SJSA1 (cell line): ENCODE data around the gene ARMC5. TPM values are rescaled to one million over a fixed set of nuclear protein-coding genes. Genes with fewer than 3 reads are reported as not detected.
"Not testable (repeated sequence)": the region's sequence is repeated elsewhere in the genome, so short reads cannot be mapped to it uniquely, and the experiment has no call there.

Experiments
- DNase-seq, 2 experiments: peaks; one replicate each; pipeline ENCODE4 v3.0.0-alpha.2; 2015 to 2020; ENCODE audit warnings: low spot score in 2 of 2, low read depth in 1 of 2
- H3K27ac ChIP-seq: fragments of 250-450 bp; sonication (Bioruptor Pico); 2 replicates; pipeline ENCODE4 v1.5.1; 2020; ENCODE audit warnings: mild to moderate bottlenecking, moderate library complexity
- H3K27me3 ChIP-seq: fragments of 250-450 bp; sonication (Bioruptor Pico); replicated peaks from 2 replicates; pipeline ENCODE4 v1.5.1; 2020; ENCODE audit warnings: mild to moderate bottlenecking, moderate library complexity
- H3K36me3 ChIP-seq: fragments of 250-450 bp; sonication (Bioruptor Pico); 2 replicates; pipeline ENCODE4 v1.5.1; 2020; ENCODE audit warnings: mild to moderate bottlenecking
- H3K4me1 ChIP-seq: fragments of 250-450 bp; sonication (Bioruptor Pico); replicated peaks from 2 replicates; pipeline ENCODE4 v1.6.1; 2021; ENCODE audit warnings: mild to moderate bottlenecking
- H3K4me3 ChIP-seq: fragments of 250-450 bp; sonication (Bioruptor Pico); 2 replicates; pipeline ENCODE4 v1.5.1; 2020; ENCODE audit warnings: mild to moderate bottlenecking
- H3K9me3 ChIP-seq: fragments of 250-450 bp; sonication (Bioruptor Pico); replicated peaks from 2 replicates; pipeline ENCODE4 v1.5.1; 2020; ENCODE audit warnings: mild to moderate bottlenecking
- total RNA-seq: library from RNA; depleted of rRNA; stranded (reverse); fragments of >200 nt; shearing (Covaris generic); gene quantifications from 2 replicates; pipeline ENCODE4 v1.2.3, GENCODE V29; 2014; rRNA removed

Gene ARMC5
- total RNA-seq, result 9.8 and 11.6 TPM in 2 replicates

DNA sequence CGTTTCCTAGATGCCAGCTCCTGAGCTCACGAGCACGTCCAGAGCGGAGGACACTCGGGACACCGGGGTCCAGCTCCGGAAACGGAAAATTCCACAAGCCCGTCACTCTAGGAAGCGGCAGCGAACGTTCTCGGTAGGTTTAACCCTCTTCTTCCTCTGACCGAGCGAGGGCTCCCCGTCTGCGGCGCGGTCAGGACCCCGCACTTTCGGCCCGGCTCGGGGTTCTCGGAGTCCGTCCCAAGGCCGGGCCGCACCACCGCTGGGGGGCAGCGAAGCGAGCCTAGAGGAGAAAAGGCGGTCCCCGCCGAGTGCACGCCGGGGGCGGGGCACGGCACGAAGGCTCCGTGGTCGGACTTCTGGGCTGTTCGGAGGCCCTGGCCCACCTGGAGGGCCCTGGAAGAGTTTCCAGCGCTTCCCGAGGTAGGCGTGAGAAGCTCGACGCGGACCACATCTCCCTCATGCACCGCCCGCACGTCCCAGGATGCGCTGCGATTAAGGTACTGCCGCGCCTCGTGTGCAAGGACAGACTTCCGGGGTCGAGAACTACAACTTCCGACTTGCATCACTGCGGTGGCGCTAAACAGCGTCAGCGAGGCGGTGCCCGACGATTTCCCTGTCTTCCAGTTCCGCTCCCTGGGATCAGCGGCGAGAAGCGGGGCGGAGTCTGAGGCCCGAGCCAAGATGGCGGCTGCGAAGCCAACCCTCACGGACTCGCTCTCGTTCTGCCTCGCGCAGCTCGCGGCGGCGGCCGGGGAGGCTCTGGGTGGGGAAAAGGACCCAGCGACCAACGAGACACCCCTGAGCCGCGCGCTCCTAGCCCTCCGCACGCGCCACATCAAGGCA, at the start of gene ARMC5:
Gene ARMC5 (plus strand): TSS at position 658 of the 843 bp plus-strand sequence. CDS start 24 bp downstream, at position 682.
- no peaks in the 10 kb centered on the region for H3K27me3 ChIP-seq
- H3K27ac ChIP-seq, result peak within 1 kb of the TSS; percentile 100
- H3K4me3 ChIP-seq, result peak within 1 kb of the TSS; percentile 84
- no peaks in the 10 kb centered on the region for H3K9me3 ChIP-seq
- peaks cover 20% of the 10 kb centered on the region for H3K4me1 ChIP-seq
- DNase-seq, result peak; percentile 98 to 99
- H3K36me3 ChIP-seq, result peaks cover 23% of the 10 kb centered on the region

- Histone ChIP-seq H3K27ac (0 out of 2 replicates have a peak overlapping the region, but pooled peaks have one; percentile 20), H3K36me3 (no peaks in the 10 kb centered on the region), H3K4me1 (peaks cover 23% of the 10 kb centered on the region), H3K9me3 (no peaks in the 10 kb centered on the region), H3K4me3 (no peak overlapping the region), H3K27me3 (no peaks in the 10 kb centered on the region)
- DNase-seq, result no peak
Observed at GRCh38 chr16:31410082-31410481, 49.2 kb upstream of the ARMC5 start.

DNA sequence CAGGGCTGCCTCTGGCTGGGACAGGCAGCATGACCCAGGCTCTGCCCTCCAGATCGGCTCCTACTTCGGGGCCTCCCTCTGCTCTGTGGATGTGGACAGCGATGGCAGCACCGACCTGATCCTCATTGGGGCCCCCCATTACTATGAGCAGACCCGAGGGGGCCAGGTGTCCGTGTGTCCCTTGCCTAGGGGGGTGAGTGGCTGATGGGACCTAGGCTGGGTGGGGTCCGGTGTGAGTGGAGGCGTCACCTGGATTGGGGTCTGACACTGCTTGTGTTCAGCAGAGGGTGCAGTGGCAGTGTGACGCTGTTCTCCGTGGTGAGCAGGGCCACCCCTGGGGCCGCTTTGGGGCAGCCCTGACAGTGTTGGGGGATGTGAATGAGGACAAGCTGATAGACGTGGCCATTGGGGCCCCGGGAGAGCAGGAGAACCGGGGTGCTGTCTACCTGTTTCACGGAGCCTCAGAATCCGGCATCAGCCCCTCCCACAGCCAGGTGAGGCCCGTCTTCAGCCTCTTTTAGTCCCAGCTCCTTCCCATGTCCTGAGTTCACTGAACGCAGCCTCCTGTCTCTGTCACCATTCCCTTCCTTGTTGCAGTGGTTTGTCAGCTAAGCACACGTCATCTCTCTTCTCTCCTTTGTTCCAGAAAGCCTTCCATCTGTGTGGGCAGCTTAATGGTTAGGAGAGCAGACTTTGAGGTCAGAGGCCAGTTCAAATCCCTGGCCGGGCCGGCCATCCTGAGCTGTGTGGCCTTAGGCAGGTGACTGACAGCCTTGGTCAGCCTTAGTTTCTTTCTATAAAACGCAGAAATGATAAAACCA, 48.1 kb upstream of the ARMC5 start:
- peaks cover 23% of the 10 kb centered on the region for H3K4me1 ChIP-seq
- H3K9me3 ChIP-seq, result no peaks in the 10 kb centered on the region
- DNase-seq, result no peak
- H3K4me3 ChIP-seq, result no peak overlapping the region
- H3K36me3 ChIP-seq, result no peaks in the 10 kb centered on the region
- no peaks in the 10 kb centered on the region for H3K27me3 ChIP-seq
- H3K27ac ChIP-seq, result no peak overlapping the region

DNA sequence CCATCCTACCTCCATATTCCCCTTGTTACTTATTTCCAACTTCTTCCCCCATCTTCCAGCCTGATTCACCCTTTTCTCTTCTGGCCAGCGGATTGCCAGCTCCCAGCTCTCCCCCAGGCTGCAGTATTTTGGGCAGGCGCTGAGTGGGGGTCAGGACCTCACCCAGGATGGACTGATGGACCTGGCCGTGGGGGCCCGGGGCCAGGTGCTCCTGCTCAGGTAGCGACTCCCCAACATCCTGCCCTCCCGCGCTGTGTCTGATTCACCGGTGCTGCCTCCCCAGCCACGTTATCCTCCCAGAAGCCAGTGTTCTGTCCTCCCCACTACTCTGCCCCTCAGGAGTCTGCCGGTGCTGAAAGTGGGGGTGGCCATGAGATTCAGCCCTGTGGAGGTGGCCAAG, 46.6 kb upstream of the ARMC5 start:
- H3K4me1 ChIP-seq, result peaks cover 23% of the 10 kb centered on the region
- H3K9me3 ChIP-seq, result no peaks in the 10 kb centered on the region
- no peaks in the 10 kb centered on the region for H3K36me3 ChIP-seq
- no peak for DNase-seq
- H3K4me3 ChIP-seq, result no peak overlapping the region
- H3K27ac ChIP-seq, result no peak overlapping the region
- H3K27me3 ChIP-seq, result no peaks in the 10 kb centered on the region

- Histone ChIP-seq H3K4me1 (peaks cover 22% of the 10 kb centered on the region), H3K4me3 (no peak overlapping the region), H3K27ac (no peak overlapping the region), H3K9me3 (no peaks in the 10 kb centered on the region), H3K27me3 (no peaks in the 10 kb centered on the region), H3K36me3 (no peaks in the 10 kb centered on the region)
- no peak for DNase-seq
Observed at GRCh38 chr16:31413381-31413780, 45.9 kb upstream of the ARMC5 start.

GRCh38 chr16:31413943-31414342, 45.4 kb upstream of the ARMC5 start:
- Histone ChIP-seq H3K4me3 (no peak overlapping the region), H3K4me1 (peaks cover 16% of the 10 kb centered on the region), H3K9me3 (no peaks in the 10 kb centered on the region), H3K36me3 (no peaks in the 10 kb centered on the region), H3K27ac (no peak overlapping the region), H3K27me3 (no peaks in the 10 kb centered on the region)
- no peak for DNase-seq

- Histone ChIP-seq H3K36me3 (no peaks in the 10 kb centered on the region), H3K4me3 (no peak overlapping the region), H3K27ac (no peak overlapping the region), H3K9me3 (no peaks in the 10 kb centered on the region), H3K27me3 (no peaks in the 10 kb centered on the region), H3K4me1 (peaks cover 9% of the 10 kb centered on the region)
- DNase-seq, result no peak
Observed at GRCh38 chr16:31414706-31415105, 44.6 kb upstream of the ARMC5 start.

GRCh38 chr16:31416371-31416770, 42.9 kb upstream of the ARMC5 start:
- H3K27ac ChIP-seq, result no peak overlapping the region
- H3K9me3 ChIP-seq, result no peaks in the 10 kb centered on the region
- H3K4me3 ChIP-seq, result no peak overlapping the region
- no peaks in the 10 kb centered on the region for H3K36me3 ChIP-seq
- peaks cover 2% of the 10 kb centered on the region; the same call in 1 of the 2 replicates for H3K27me3 ChIP-seq
- H3K4me1 ChIP-seq, result peaks cover under 1% of the 10 kb centered on the region; the same call in 1 of the 2 replicates
- no peak for DNase-seq

GRCh38 chr16:31417036-31417435, 42.3 kb upstream of the ARMC5 start:
- not testable (repeated sequence) for H3K4me1 ChIP-seq, H3K36me3 ChIP-seq, H3K9me3 ChIP-seq, DNase-seq, H3K27me3 ChIP-seq, H3K4me3 ChIP-seq, H3K27ac ChIP-seq

GRCh38 chr16:31417916-31418315, 41.4 kb upstream of the ARMC5 start:
- no peak for DNase-seq
- H3K4me1 ChIP-seq, result no peaks in the 10 kb centered on the region
- H3K4me3 ChIP-seq, result no peak overlapping the region
- H3K27me3 ChIP-seq, result peaks cover 2% of the 10 kb centered on the region; the same call in 1 of the 2 replicates
- H3K36me3 ChIP-seq, result no peaks in the 10 kb centered on the region
- no peaks in the 10 kb centered on the region for H3K9me3 ChIP-seq
- no peak overlapping the region for H3K27ac ChIP-seq

DNA sequence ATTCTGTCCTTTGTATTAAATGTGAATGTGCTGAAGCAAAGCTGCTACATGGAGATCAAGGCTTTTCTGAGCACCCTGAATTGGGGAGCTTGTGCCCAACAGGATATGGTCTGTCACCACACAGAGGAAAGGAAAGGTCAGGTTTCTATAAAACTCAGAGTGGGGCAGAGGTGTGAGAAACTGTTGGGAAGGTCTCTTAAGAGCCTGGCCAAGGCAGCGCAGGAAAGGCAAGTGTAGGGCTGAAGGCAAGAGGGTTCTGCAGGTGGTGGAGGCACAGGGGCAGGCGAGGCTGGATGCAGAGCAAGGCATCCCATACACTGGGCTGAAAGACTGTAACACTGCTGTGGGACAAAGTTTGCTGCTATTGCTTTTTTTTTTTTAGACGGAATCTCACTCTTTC, 39.3 kb upstream of the ARMC5 start:
- Histone ChIP-seq H3K4me1 (no peaks in the 10 kb centered on the region), H3K9me3 (no peaks in the 10 kb centered on the region), H3K36me3 (no peaks in the 10 kb centered on the region), H3K27me3 (peaks cover 8% of the 10 kb centered on the region), H3K4me3 (no peak overlapping the region), H3K27ac (no peak overlapping the region)
- no peak for DNase-seq

GRCh38 chr16:31421587-31421986, 37.7 kb upstream of the ARMC5 start:
- no peak overlapping the region for H3K4me3 ChIP-seq
- H3K27ac ChIP-seq, result no peak overlapping the region
- H3K36me3 ChIP-seq, result no peaks in the 10 kb centered on the region
- H3K4me1 ChIP-seq, result no peaks in the 10 kb centered on the region
- DNase-seq, result no peak
- no peaks in the 10 kb centered on the region for H3K9me3 ChIP-seq
- H3K27me3 ChIP-seq, result peaks cover 9% of the 10 kb centered on the region

- no peak for DNase-seq
- peaks cover 12% of the 10 kb centered on the region for H3K27me3 ChIP-seq
- H3K27ac ChIP-seq, result no peak overlapping the region
- 0 out of 2 replicates have a peak, but pooled peaks cover 2% of the 10 kb centered on the region for H3K9me3 ChIP-seq
- H3K4me3 ChIP-seq, result no peak overlapping the region
- H3K4me1 ChIP-seq, result no peaks in the 10 kb centered on the region; the same call in 1 of the 2 replicates
- H3K36me3 ChIP-seq, result no peaks in the 10 kb centered on the region
Observed at GRCh38 chr16:31423241-31423640, 36.1 kb upstream of the ARMC5 start.

DNA sequence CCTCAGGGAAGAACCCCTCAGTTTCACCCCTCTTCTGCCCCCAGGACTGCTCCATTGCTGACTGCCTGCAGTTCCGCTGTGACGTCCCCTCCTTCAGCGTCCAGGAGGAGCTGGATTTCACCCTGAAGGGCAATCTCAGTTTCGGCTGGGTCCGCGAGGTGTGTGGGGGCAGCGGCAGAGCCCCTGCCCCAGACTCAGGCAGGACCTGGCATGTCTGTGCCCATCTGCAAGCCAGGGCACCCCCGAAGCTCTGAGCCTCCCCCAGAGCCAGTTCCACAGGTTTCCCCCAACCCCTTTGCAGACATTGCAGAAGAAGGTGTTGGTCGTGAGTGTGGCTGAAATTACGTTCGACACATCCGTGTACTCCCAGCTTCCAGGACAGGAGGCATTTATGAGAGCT, 35.5 kb upstream of the ARMC5 start:
- Histone ChIP-seq H3K9me3 (0 out of 2 replicates have a peak, but pooled peaks cover 2% of the 10 kb centered on the region), H3K4me3 (no peak overlapping the region), H3K4me1 (no peaks in the 10 kb centered on the region; the same call in 1 of the 2 replicates), H3K27ac (no peak overlapping the region), H3K27me3 (peaks cover 14% of the 10 kb centered on the region), H3K36me3 (no peaks in the 10 kb centered on the region)
- DNase-seq, result no peak
